Stimulated activated CD8-positive, alpha-beta memory T cell treated with anti-CD3 and anti-CD28 coated beads, Interleukin-4, amount 100 ng/mL, for 48 hours (primary cell): ENCODE results near the gene CELA2A.
"Not testable (repeated sequence)": the region's sequence is repeated elsewhere in the genome, so short reads cannot be mapped to it uniquely, and the experiment has no call there.

Source experiments
- DNase-seq: peaks from one replicate; pipeline ENCODE4 v3.0.0-alpha.2; 2020

Gene CELA2A

DNA sequence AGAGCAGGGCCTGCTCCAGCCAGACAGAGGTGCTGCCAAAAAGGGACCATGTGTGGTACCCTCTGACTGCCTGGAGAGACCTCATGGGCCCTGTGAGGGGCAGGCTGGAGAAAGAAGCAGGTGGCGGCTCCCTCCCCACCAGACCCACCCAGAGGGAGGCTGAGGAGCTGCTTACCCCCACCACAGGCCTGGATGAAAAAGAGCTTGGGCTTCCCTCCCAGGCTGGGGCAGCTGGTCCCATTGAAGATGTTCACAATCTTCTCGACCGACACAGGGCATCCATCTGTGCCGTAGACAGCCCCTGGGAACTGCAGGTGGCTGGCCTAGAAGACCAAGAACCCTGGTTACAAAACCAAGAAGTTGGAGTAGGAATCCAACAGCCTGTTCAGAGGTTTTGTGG, 47.9 kb downstream of the CELA2A start:
- DNase-seq: no peak

DNA sequence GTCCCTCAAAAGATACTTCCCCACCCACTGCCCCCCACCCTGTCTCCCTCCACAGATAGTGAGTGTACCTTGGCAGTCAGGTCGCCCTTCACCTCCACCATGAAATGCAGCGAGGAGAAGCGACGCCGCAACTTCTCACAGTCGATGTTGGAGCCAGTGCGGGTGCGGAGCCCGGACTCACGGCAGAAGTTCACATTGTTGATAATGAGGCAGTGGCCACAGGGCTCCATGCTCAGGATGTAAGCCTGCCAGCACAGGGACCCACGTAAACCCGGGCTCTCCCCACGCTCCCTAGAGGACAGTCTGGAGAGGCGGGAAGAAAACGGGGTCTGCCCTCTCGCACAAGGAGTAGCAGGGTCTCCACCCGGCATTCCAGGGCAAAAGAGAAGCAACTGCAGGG, 50.3 kb downstream of the CELA2A start:
- DNase-seq: no peak

- no peak for DNase-seq
Observed at GRCh38 chr1:15507278-15507677, 50.7 kb downstream of the CELA2A start.

DNA sequence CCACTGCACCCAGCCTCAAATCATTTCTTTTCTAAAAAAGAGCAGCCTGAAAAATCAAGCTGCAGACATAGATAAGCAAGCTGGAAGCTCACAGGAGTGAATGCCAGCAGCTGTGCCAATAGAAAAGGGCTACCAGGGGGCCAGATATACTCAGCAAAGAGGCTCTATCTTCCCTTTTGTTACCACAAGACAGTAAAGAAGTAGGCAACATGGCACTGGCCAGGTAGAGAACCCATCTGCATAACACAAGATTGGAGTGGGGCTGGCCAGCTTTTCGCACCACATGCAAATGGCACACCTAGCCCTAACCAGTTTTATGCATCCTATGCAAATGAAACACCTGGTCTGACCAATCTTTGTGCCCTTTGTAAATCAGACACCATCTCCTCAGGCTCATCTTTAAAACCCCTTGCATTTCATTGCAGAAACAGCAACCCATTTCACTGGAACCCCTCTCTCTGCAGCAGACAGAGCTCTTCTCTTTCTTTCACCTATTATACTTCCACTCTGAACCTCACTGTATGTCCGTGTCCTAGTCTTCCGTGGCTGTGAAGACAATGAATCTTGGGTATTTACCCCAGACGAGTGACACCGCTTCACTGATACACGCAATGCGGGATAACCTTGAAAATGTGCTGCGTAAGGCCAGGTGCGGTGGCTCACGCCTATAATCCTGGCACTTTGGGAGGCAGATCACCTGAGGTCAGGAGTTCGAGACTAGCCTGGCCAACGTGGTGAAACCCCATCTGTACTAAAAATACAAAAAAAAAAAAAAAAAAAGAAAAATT, 52.4 kb downstream of the CELA2A start:
- no peak for DNase-seq

DNA sequence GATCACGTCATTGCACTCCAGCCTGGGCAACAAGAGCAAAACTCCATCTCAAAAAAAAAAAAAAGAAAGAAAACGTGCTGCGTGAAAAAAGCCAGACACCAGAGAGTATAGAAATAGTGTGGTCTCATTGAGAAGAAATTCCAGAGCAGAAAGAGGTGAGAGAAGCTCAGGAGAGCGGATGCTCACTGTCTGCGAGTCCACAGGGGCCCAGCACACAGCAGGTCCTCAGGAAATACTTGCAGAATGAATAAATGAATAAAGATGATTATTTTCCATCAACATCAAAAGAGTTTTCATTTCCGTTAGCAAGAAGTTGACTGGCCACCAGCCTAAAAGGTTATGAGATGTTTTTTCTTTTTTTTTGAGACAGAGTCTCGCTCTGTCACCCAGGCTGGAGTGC, 53.1 kb downstream of the CELA2A start:
- no peak for DNase-seq

GRCh38 chr1:15510611-15511405, 54.3 kb downstream of the CELA2A start:
- no peak for DNase-seq

GRCh38 chr1:15513192-15513591, 56.7 kb downstream of the CELA2A start:
- no peak for DNase-seq

DNA sequence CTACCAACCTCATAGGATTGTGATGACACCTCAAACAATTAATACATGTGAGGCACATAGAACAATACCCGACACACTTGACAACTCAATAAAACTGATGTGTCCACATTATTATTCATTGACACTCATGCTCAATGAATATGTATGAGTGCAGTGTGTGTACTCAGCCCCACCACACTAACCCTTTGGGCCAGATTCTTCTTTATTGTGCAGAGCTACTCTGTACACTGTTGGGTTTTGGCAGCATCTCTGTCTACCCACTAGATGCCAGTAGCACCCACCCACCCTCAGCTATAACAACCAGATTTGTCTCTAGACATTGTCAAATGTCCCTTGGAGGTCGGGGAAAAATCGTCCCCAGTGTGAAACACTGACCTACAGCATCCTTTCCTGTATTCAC, 57.4 kb downstream of the CELA2A start:
- DNase-seq: no peak

DNA sequence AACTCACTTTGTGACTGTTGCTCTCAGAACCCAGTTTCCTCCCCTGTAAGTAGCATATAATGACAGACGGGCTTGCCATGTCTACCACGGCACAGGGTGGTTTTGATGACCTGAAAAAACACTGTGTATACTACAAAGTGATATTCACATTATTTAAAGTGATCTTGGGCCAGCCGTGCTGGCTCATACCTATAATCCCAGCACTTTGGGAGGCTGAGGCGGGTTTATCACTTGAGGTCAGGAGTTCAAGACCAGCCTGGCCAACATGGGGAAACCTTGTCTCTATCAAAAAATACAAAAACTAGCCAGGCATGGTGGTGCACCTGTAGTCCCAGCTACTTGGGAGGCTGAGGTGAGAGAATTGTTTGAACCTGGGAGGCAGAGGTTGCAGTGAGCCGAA, 58.0 kb downstream of the CELA2A start:
- DNase-seq: not testable (repeated sequence)

DNA sequence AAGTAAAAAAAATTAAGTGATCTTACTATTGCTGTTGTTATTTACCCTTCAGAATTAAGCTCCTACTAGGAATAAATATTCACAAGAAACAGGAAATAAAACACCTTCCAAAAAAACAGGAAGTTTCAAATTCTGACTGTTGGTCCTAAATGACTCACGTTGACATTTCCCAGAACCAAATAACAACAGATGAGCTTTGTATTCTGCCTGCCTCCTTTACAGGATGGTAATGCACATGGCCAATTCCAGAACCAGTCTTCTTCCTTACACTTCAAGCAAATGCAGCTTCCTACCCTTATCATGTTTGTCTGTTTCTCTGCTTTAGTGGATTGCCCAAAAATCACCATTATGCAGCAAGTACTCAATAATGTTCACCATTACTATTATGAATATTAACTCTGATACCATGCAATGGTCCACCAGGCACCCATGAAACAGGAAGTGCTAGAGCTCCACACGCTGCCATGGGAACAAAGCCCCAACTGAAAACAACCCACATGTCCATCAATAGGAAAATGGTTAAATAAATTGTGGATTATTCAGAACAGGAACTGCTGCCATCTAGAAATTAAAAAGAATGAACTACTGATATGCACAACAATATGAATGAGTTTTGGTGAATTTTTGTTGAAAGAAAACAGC, 58.6 kb downstream of the CELA2A start:
- DNase-seq: no peak

GRCh38 chr1:15519625-15520024, 63.1 kb downstream of the CELA2A start:
- no peak for DNase-seq

DNA sequence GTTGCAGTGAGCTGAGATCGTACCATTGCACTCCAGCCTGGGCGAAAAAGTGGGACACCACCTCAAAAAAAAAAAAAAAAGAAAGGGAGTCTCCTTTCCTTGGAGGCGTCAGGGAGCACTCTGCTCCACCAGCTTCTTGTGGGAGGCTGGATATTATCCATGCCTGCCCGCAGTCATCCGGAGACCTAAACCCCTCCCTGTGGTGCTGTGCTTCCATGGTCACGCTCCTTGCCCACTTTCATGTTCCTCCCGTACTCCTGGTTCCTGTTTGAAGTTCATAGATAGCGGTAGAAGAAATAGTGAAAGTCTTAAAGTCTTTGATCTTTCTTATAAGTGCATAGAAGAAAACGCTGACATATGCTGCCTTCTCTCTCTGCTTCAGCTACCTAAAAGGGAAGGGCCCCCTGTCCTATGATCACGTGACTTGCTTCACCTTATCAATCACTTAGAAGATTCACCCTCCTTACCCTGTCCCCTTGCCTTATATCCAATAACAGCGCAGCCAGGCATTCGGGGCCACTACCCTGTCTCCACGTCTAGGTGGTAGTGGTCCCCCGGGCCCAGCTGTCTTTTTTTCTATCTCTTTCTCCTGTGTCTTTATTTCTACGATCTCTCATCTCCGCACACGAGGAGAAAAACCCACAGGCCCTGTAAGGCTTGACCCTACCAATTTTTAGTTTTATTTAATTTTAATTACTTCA, 64.8 kb downstream of the CELA2A start:
- DNase-seq: not testable (repeated sequence)
